Frontal cortex (tissue), 4 donors: Measurements from ENCODE around the gene EIF3C. TPM values are rescaled to one million over a fixed set of nuclear protein-coding genes. Genes with fewer than 3 reads are reported as not detected.
"Not testable (repeated sequence)": the region's sequence is repeated elsewhere in the genome, so short reads cannot be mapped to it uniquely, and the experiment has no call there.

ENCODE experiments used
- DNase-seq, 2 donors: peaks; one replicate each; pipeline ENCODE4 v3.0.0; 2012; ENCODE audit warnings: low spot score in 2 of 2
- FAIRE-seq: peaks from 2 replicates; lab custom pipeline; 2012; peaks lifted over from hg19 to GRCh38; lab: Jason Lieb, UNC
- small RNA-seq: library from RNA; depleted of rRNA; stranded (forward); fragments of <200 nt; gene quantifications from one replicate; pipeline ENCODE3, GENCODE V24; 2014
- total RNA-seq: library from RNA; depleted of rRNA; stranded (reverse); fragments of >200 nt; gene quantifications from one replicate; pipeline ENCODE4 v1.2.3, GENCODE V29; 2014
- donor health status: control.
- donor health status: control.
- donor health status: control.

The EIF3C gene
- total RNA-seq, 1 donor from 2014 or later = 207 TPM

DNA sequence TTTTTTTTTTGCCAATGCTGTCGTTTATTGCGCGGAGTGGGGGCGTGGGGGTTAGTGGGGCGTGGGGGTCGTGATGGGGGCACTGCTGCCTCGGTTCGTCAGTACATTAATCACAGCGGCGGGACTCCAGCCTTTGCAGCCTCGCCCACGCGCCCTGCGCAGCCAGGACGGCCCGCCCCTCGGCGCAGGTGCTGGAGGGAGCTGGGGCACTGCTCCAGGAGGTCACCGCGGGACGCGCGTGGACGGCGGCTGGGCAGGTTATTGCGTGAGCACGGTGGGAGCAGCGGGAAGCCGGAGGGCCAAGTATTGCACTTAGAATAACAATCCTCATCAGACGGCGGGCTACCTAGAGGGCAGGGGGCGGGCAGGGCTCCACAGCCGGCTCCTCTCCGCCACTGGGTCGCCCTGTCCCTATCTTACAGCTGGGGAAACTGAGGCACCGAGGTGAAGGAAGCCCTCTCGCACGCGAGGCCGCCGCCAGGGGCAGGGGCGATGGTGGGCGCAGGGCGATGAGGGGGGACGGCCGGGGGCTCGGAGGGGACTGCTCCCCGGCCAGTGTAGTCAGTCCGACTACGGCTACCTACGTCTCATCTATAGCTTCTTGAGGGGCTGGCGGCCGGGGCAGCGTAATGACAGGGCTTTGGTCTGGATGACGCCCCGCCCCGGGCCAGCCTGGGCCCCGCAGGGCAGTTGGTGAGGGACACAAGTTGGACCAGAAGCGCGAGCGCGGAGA, 35.5 kb downstream of the EIF3C start:
- DNase-seq, FAIRE-seq: not testable (repeated sequence)

DNA sequence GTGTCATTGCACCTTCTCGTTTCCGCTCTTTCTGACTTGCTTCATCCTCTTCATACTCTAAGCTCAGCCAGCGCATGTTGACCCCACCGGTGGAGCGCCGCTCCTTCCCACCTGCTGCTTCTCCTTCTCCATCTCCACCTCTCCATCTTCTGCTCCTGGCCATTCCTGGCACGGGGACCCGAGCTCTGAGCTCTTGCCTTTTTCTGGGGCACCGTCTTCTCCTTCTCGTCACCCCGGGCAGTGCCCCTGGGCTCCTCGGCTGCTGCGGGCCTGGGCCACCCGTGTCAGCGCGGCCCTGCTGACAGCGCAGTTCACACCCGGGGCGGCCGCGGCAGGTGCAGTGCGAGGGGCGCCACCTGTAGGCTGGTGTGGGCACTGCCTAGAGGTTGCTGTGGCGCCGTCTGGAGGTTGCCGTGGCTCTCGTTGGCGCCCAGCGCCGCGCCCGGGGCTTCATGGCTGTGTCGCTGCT, 38.8 kb downstream of the EIF3C start:
- DNase-seq, FAIRE-seq: not testable (repeated sequence)

DNA sequence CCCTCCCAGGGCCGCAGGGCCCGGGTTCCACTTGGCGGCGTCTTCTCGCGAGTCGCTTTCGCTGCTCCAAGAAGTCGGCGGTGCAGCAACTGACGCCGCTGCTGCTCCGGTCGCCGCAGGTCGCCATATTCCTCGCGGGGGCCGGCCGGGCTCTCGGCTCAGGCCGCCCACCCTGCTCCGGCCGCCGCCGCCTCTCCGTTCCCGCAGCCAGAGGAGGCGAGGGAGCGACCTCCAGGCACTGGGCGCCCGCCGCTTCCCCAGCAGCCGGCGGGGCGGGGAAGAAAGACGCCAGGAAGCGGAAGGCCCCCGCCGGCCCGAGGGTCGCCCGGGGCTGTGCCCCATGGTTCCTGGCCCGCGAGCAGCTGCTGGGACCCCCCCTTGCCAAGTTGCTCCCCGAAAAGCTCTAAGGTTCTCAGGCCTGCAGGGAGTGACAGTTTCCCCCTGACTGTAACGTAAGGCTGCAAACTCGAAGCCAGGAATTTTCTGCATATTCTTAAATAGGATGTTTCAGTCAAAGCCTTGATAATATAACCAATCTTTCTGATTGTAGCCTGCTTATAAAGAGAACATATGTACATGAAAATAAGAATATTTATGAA, 39.3 kb downstream of the EIF3C start:
- FAIRE-seq, DNase-seq: not testable (repeated sequence)

DNA sequence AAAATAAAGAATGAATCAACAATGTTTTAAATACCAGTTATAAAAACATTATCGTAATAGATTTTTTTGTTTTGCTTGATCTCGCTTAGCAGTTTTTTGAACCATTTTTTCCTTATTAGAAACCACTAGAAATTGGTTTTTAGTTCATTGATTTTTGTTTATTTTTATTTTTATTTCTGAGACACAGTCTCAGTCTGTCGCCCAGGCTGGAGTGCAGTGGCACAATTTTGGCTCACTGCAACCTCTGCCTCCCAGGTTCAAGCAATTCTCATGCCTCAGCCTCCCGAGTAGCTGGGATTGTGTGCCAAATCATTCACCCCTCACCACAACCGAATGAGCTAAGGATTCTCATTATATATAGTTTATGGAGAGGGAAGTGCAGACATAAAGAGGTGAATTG, 40.2 kb downstream of the EIF3C start, which contains the start of gene NPIPB9:
Gene NPIPB9 (plus strand): TSS at position 301 of the 400 bp plus-strand sequence.
- not testable (repeated sequence) for DNase-seq, FAIRE-seq

DNA sequence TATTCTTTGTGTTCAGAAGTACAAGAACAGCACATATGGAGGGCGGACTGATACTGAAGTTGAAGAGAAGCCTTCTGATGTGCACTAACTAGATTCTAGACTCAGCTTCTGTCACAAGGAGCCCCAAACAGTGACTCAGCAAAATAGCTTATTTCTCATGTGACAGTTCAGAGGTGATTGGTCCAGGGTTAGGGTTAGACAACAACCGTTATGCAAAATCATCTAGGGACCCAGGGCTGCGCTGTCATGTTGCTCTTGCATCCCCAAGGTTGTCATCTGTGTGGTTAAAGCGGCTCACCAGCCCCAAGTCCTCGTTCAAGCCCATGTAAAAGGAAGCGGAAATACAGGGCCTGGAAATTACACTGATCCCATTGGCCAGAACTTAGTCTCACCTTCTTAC, 70.4 kb downstream of the EIF3C start:
- not testable (repeated sequence) for FAIRE-seq, DNase-seq

DNA sequence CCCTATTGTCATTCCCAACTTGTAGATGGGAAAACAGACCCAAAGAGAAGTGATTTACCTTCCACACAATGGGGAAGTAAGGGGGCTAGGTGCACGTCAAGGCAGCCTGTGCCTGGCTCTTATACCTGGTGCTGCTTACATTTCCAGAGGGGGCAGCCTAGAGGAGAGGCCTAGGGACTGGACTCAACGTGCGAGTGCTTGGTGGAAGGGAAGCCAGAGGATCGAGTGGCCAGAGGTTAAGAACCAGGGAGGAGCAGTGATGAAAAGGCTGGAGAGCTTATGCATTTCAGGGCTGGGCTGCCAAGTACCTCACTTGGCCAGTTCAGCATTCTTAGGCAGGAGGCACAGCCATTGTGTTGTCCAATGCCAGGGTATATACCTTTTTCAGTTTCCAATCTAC, 71.1 kb downstream of the EIF3C start:
- not testable (repeated sequence) for DNase-seq, FAIRE-seq

Small RNAs within 50 kb of the gene (small RNA-seq; reads per million reads assigned to genes)
- gene MIR6862-2 = not detected

Other genes with a start within 250 kb of the EIF3C start
- gene NPIPB7, start 239.1 kb upstream of the EIF3C start, total RNA-seq = not detected
- 12.6 TPM for gene CLN3, start 219.4 kb upstream of the EIF3C start, total RNA-seq
- under 0.01 TPM for gene APOBR, start 216.8 kb upstream of the EIF3C start, total RNA-seq
- not detected for gene IL27, start 204.6 kb upstream of the EIF3C start, total RNA-seq
- gene NUPR1, start 172.5 kb upstream of the EIF3C start, total RNA-seq = under 0.01 TPM
- gene SGF29, start 157.5 kb upstream of the EIF3C start, total RNA-seq = 21.6 TPM
- 0.41 TPM for gene SULT1A2, start 114.4 kb upstream of the EIF3C start, total RNA-seq
- gene SULT1A1, start 101.4 kb upstream of the EIF3C start, total RNA-seq = 5.7 TPM
- gene NPIPB8, start 73.4 kb upstream of the EIF3C start, total RNA-seq = not detected
- 2.4 TPM for gene NPIPB9, start 40.3 kb downstream of the EIF3C start, total RNA-seq
- gene ATXN2L, start 111.5 kb downstream of the EIF3C start, total RNA-seq = 18.3 TPM
- gene TUFM, start 134.9 kb downstream of the EIF3C start, total RNA-seq = 64.4 TPM
- gene SH2B1, start 152.4 kb downstream of the EIF3C start, total RNA-seq = 10.6 TPM
- gene ATP2A1, start 167.0 kb downstream of the EIF3C start, total RNA-seq = not detected
- 12.2 TPM for gene RABEP2, start 213.8 kb downstream of the EIF3C start, total RNA-seq
- gene CD19, start 220.5 kb downstream of the EIF3C start, total RNA-seq = under 0.01 TPM
- 17.9 TPM for gene NFATC2IP, start 239.5 kb downstream of the EIF3C start, total RNA-seq